Endometrial microvascular endothelial cells (primary cell): ENCODE measurements around the gene AGAP5. TPM values are rescaled to one million over a fixed set of nuclear protein-coding genes. Genes with fewer than 3 reads are reported as not detected.
"Not testable (repeated sequence)": the region's sequence is repeated elsewhere in the genome, so short reads cannot be mapped to it uniquely, and the experiment has no call there.

Source experiments
- in situ Hi-C: cut with HindIII; loops from 2 replicates; pipeline ENCODE4 v1.10.0; 2017; ENCODE audit warnings: low sequenced_read_pairs, low pct_unique_long_range_greater_than_20kb; ENCODE audit errors: inconsistent ontology term
- total RNA-seq: library from RNA; depleted of rRNA; stranded (reverse); fragments of >200 nt; gene quantifications from one replicate; pipeline ENCODE4 v1.2.3, GENCODE V29; 2015; ENCODE audit errors: inconsistent ontology term

The AGAP5 gene
- 1.0 TPM for total RNA-seq

GRCh38 chr10:73697675-73698159 is at the start of gene AGAP5:
TSS of gene AGAP5 (minus strand) at chr10:73698109. CDS start at chr10:73697755, 354 bp downstream.
- in situ Hi-C loops: not testable (repeated sequence)

DNA sequence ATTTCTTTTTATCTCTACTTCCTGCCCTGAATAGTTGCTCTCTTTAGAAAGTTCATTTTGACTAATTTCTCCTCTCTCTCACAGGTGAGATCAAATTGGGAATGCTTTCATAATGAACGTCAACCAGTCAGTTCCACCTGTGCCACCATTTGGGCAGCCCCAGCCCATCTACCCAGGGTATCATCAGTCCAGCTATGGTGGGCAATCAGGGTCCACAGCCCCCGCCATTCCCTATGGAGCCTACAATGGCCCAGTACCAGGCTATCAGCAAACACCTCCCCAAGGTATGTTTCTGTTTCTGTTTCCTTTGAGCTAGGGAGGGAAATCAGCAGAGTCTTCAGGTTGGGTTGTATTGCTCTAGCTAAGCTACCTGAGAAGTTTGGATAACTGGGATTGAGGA is 48.8 kb upstream of the AGAP5 start:
- in situ Hi-C loops: no loop called here

GRCh38 chr10:73744664-73744975 is 46.7 kb upstream of the AGAP5 start:
- in situ Hi-C loops: no loop called here

GRCh38 chr10:73743905-73744663 is 46.2 kb upstream of the AGAP5 start, which contains the start of gene SEC24C:
TSS of gene SEC24C (plus strand) at chr10:73744372. CDS start at chr10:73746833, 2,461 bp downstream.
- in situ Hi-C loops: no loop called here

GRCh38 chr10:73743327-73743904 is 45.5 kb upstream of the AGAP5 start:
- in situ Hi-C loops: no loop called here

DNA sequence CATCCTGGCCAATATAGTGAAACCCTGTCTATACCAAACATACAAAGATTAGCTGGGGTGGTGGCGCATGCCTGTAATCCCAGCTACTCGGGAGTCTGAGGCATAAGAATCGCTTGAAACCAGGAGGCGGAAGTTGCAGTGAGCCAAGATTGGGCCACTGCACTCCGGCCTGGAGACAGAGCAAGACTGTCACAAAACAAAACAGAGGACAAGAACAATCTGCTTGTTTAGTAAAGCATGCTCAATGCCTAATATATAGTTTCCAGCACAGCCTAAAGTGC is 44.5 kb upstream of the AGAP5 start:
- in situ Hi-C loops: no loop called here

GRCh38 chr10:73740501-73741254 is 42.8 kb upstream of the AGAP5 start:
- in situ Hi-C loops: not testable (repeated sequence)

- in situ Hi-C loops: no loop called here
These were observed 36.9 kb upstream of the AGAP5 start for GRCh38 chr10:73734796-73735305.

- in situ Hi-C loops: no loop called here
These were observed 36.3 kb upstream of the AGAP5 start for GRCh38 chr10:73734028-73734720.

GRCh38 chr10:73732931-73733623 is 35.2 kb upstream of the AGAP5 start:
- in situ Hi-C loops: no loop called here

DNA sequence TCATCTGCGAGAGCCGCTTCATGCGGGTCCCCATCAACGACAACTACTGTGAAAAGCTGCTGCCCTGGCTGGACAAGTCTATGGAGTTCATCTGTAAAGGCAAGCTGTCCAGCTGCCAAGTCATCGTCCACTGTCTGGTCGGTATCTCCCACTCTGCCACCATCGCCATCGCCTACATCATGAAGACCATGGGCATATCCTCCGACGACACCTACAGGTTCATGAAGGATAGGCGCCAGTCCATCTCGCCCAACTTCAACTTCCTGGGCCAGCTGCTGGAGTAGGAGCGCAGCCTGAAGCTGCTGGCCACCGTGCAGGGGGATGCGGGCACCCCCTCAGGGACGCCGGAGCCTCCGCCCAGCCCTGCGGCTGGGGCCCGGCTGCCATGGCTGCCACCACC is 34.5 kb upstream of the AGAP5 start:
- in situ Hi-C loops: no loop called here

DNA sequence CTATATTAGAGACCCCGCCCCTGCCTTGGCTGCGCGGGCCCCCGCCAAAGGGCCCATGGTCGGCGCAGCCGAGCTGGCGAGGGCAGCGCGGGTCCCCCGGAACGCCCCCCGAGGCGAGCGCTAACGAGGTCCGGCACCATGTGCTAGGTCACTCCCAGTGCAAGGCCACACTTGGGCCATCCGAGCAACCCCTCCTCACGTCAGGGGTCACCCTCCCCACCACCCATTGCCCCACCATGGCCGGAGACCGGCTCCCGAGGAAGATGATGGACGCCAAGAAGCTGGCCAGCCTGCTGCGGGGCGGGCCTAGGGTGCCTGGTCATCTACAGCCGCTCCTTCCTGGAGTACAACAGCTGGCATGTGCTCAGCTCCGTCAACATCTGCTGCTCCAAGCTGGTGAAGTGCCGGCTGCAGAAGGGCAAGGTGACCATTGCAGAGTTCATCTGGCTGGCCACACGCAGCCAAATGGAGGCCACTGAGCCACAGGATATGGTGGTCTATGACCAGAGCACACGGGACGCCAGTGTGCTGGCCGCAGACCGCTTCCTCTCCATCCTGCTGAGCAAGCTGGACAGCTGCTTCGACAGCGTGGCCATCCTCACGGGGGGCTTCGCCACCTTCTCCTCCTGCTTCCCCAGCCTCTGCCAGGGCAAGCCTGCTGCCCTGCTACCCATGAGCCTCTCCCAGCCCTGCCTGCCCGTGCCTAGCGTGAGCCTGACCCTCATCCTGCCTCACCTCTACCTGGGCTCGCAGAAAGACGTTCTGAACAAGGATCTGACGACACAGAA is 33.9 kb upstream of the AGAP5 start:
- in situ Hi-C loops: no loop called here

DNA sequence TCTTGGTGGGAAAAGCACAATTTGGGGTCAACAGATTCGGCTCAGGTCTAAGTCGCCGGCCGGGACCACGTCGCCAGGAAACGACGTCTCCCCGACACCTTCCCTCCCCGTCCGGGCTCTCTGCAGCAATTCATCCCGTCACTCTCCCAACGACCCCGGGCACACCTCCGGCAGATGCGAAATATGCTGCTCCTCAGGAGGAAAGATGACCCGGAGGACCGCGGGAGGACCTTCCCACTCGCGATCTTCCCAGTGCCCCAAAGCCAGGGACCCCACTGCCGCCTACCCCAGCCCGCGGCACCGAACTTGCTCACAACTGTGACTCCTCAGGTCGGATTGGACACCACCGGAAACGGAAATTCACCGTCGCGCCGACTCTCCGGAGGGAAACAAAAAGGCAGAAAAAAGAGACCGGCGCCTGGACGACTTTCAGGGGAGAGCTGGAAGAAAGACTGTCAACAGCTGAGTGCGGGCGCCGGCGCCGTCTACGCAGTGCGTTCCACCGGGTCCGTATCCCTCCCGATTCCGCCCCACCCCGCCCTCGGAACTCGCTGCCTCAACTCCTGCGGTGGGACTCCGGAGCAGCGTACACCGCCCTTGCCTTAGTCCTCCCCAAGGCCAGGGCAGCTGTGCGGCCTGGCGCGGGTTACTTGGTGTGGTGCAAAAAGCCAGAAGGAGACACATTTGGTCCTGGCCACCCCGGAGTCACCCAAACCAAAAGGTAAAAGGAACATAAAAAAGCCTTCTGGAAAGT is 32.4 kb upstream of the AGAP5 start:
- in situ Hi-C loops: no loop called here

GRCh38 chr10:73729781-73730152 is 31.9 kb upstream of the AGAP5 start:
- in situ Hi-C loops: not testable (repeated sequence)

GRCh38 chr10:73723516-73723915 is 25.6 kb upstream of the AGAP5 start:
- in situ Hi-C loops: no loop called here

DNA sequence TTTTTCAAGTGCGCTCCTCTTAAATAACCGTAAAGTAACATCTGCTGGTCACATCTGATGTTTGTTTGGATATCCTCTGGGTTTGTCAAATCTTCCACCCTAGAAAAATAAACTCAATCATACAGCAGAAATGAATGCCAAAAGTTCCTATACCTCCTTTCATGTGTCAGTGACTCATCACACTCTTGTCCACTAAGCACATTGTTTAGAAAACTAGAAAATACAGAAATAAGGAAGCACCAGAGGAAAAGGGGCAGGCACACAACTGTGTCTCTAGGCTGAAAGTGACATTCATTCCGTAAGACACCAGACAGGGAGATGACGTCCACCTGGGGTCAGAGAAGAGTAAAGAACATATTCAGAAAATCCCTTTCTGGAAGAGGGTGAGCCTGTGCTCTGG is 22.7 kb upstream of the AGAP5 start:
- in situ Hi-C loops: not testable (repeated sequence)

DNA sequence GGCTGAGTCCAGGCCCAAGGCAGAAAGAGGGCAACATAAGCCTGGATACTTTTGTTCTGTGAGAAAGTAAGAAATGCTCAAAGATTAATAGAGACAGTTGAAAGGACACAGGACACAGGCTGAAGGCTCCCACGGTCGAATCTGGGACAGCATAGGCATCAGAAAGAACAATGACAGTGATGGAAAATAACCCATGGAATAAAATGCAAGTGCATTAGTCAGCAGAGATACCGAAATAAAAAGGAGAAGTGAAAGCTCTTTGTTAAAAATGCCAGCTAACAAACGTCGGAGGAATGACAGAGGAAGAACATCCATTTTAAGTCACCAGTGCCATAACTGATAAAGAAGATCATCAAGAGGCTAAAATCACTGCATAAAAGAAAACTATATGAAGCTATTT is 19.6 kb upstream of the AGAP5 start:
- in situ Hi-C loops: no loop called here
